HepG2 (cell line): ENCODE data around the gene FBXW2. TPM values are rescaled to one million over a fixed set of nuclear protein-coding genes. Genes with fewer than 3 reads are reported as not detected.

Source experiments
- ATAD3A ChIP-seq: sonication (generic); formaldehyde crosslinking; IDR thresholded peaks from 2 replicates; pipeline ENCODE4 v1.4.0; 2020; ENCODE audit warnings: missing genetic modification reagents
- E2F5 ChIP-seq: sonication (generic); formaldehyde crosslinking; conservative IDR thresholded peaks from 2 replicates; pipeline ENCODE4 v1.4.0; 2020; ENCODE audit warnings: missing genetic modification reagents
- GPN1 ChIP-seq: sonication (generic); formaldehyde crosslinking; IDR thresholded peaks from 2 replicates; pipeline ENCODE4 v1.5.1; 2020; ENCODE audit warnings: missing genetic modification reagents, borderline replicate concordance
- IKZF5 ChIP-seq: IDR thresholded peaks from 2 replicates; pipeline ENCODE4 v1.6.1; 2018; ENCODE audit warnings: missing genetic modification reagents, mild to moderate bottlenecking, missing compliant biosample characterization
- MAFF ChIP-seq: IDR thresholded peaks from 2 replicates; pipeline ENCODE4 v1.6.1; 2011; ENCODE audit warnings: low read depth, low read length, improper control_type of control experiment
- MBD4 ChIP-seq: IDR thresholded peaks from 2 replicates; pipeline ENCODE4 v1.6.1; 2012; ENCODE audit warnings: low read length, inconsistent platforms, borderline replicate concordance
- MYC ChIP-seq: sonication (generic); formaldehyde crosslinking; IDR thresholded peaks from 2 replicates; pipeline ENCODE4 v1.9.0; 2021; ENCODE audit warnings: missing genetic modification reagents, borderline replicate concordance
- RFXANK ChIP-seq: IDR thresholded peaks from 2 replicates; pipeline ENCODE4 v1.6.1; 2016
- SETDB1 ChIP-seq: sonication (generic); formaldehyde crosslinking; IDR thresholded peaks from 2 replicates; pipeline ENCODE4 v1.5.1; 2020; ENCODE audit warnings: missing genetic modification reagents, mild to moderate bottlenecking, borderline replicate concordance
- USF2 ChIP-seq, 2 experiments: sonication (generic) in 1 of 2; formaldehyde crosslinking in 1 of 2; IDR thresholded peaks; 2 replicates each; pipeline versions ENCODE4 v1.5.1 to v1.6.1; 2011 to 2020; ENCODE audit warnings: borderline replicate concordance in 1 of 2, low read depth in 1 of 2, low read length in 1 of 2, mild to moderate bottlenecking in 1 of 2, missing genetic modification reagents in 1 of 2, moderate library complexity in 1 of 2
- WIZ ChIP-seq: sonication (generic); formaldehyde crosslinking; IDR thresholded peaks from 2 replicates; pipeline ENCODE4 v1.5.1; 2020; ENCODE audit warnings: mild to moderate bottlenecking, missing genetic modification reagents
- ZFYVE20 ChIP-seq: sonication (generic); formaldehyde crosslinking; IDR thresholded peaks from 2 replicates; pipeline ENCODE4 v1.8.0; 2023; ENCODE audit warnings: low read depth, mild to moderate bottlenecking, moderate library complexity, missing genetic modification reagents, borderline replicate concordance
- ZNF256 ChIP-seq: sonication (generic); formaldehyde crosslinking; conservative IDR thresholded peaks from 2 replicates; pipeline ENCODE4 v1.4.0; 2020; ENCODE audit warnings: missing genetic modification reagents
- ZNF281 ChIP-seq: sonication (generic); formaldehyde crosslinking; IDR thresholded peaks from 2 replicates; pipeline ENCODE4 v1.4.0; 2020; ENCODE audit warnings: missing genetic modification reagents, borderline replicate concordance
- ZNF598 ChIP-seq: sonication (generic); formaldehyde crosslinking; IDR thresholded peaks from 2 replicates; pipeline ENCODE4 v1.5.1; 2020; ENCODE audit warnings: mild to moderate bottlenecking, missing genetic modification reagents, borderline replicate concordance
- ZNF615 ChIP-seq: sonication (generic); formaldehyde crosslinking; IDR thresholded peaks from 2 replicates; pipeline ENCODE4 v1.5.0; 2020; ENCODE audit warnings: mild to moderate bottlenecking, missing genetic modification reagents, borderline replicate concordance
- ZNF790 ChIP-seq: sonication (generic); formaldehyde crosslinking; IDR thresholded peaks from 2 replicates; pipeline ENCODE4 v1.8.0; 2022; ENCODE audit warnings: missing genetic modification reagents, mild to moderate bottlenecking, borderline replicate concordance
- polyA plus RNA-seq, 8 experiments: library from polyadenylated mRNA; depleted of rRNA in 3 of 8; stranded (reverse) in 7 of 8; unstranded in 1 of 8; fragments of >200 nt; fragmentation: Illumina TruSeq in 4 of 8; extraction: Trizol in 4 of 8; gene quantifications; 2 replicates each; pipeline versions ENCODE4 v1.2.1 to v1.2.3, GENCODE V29; 2011 to 2016; ENCODE audit warnings: low read depth in 4 of 8, missing spikeins in 1 of 8, mixed read lengths in 1 of 8; ENCODE audit not compliant: insufficient read depth in 1 of 8
- total RNA-seq, 5 experiments: library from RNA; depleted of rRNA; stranded (reverse); fragments of >200 nt; fragmentation: Illumina TruSeq; extraction: Trizol; gene quantifications; 2 replicates each; pipeline ENCODE4 v1.2.3, GENCODE V29; 2016; ENCODE audit warnings: low read depth in 1 of 5
- TF ChIP-seq, protein P1 (sequence below): sonication (generic); IDR thresholded peaks from 2 replicates; pipeline ENCODE4 v1.6.1; 2016; ENCODE audit warnings: low read depth, borderline replicate concordance

FBXW2 gene
- total and polyA plus RNA-seq, 2 of the 13 experiments (the other 11 are each of a cell fraction or from before 2014, with no cell fraction given): 35.4 to 43.1 TPM

DNA sequence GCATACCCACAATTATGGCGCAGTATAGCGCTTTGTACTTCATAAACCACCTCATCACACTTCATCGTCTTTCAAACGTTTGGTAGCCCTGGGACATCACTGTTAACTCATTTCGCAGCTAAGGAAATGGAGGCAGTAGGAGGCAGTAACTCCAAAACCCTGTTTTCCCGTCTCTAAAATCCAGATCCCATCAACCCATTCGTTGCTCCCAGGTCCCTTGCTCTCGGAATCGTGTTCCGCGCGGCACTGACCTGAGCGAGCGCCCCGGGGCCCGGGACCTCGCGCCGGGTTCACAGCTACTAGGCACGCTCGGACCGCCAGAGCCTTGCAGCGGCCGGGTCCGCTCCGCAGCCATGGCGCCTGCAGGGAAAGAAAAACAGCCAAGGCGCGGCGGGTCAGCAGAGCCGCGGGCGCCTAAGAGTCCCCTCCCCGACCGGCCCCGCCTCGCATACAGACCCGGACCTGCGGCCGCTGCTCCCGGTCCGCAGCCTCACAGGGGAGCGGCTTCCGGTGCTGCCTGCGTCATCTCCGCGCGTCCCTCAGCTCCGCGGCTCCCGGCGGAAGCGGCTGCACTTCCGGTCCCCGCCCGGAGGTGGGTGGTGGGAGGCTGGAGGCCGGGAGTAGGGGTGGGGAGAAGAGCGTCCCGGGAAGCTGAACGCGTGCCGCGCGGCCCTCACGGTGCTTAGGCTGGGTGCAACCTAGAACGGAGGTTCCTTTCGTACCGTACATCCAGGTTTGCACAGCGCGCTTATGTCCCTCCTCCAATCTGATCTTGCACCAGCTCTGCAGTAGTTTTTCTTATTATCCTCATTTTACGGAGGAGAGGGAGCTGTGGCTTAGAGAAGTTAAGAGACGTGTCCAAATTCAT lies at the start of gene FBXW2 (continued):
- TF ChIP-seq ZNF281 (CRISPR knock-in tag): peak; percentile 50; the same call in 1 of the 2 replicates
- peak; percentile 91 for TF ChIP-seq IKZF5 (CRISPR knock-in tag)
- no peak for TF ChIP-seq MBD4
- TF ChIP-seq ZNF256 (CRISPR knock-in tag): peak; percentile 42; the same call in 1 of the 2 replicates
- no peak for TF ChIP-seq SETDB1 (CRISPR knock-in tag)
- TF ChIP-seq MYC (CRISPR knock-in tag): peak; percentile 96
- TF ChIP-seq ZFYVE20 (CRISPR knock-in tag): no peak
- TF ChIP-seq GPN1 (CRISPR knock-in tag): no peak
- peak; percentile 92 for TF ChIP-seq WIZ (CRISPR knock-in tag)
- no peak for TF ChIP-seq ATAD3A
- TF ChIP-seq USF2 (IDR thresholded peaks at IDR 0.05; ENCODE audit: low read depth, low read length): no peak
- no peak; the same call in 1 of the 2 replicates for TF ChIP-seq USF2 (CRISPR knock-in tag; IDR thresholded peaks at IDR 0.05; ENCODE audit: borderline replicate concordance)
- no peak for TF ChIP-seq MAFF
- no peak; the same call in 1 of the 2 replicates for TF ChIP-seq ZNF615
- peak; percentile 83 for TF ChIP-seq ZNF790
- peak; percentile 93; the same call in 1 of the 2 replicates for TF ChIP-seq ZNF598 (CRISPR knock-in tag)
- peak; percentile 61; the same call in 1 of the 2 replicates for TF ChIP-seq E2F5
- peak; percentile 91; the same call in 1 of the 2 replicates for TF ChIP-seq RFXANK
- TF ChIP-seq, protein P1, sequence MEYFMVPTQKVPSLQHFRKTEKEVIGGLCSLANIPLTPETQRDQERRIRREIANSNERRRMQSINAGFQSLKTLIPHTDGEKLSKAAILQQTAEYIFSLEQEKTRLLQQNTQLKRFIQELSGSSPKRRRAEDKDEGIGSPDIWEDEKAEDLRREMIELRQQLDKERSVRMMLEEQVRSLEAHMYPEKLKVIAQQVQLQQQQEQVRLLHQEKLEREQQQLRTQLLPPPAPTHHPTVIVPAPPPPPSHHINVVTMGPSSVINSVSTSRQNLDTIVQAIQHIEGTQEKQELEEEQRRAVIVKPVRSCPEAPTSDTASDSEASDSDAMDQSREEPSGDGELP: no peak
